Endothelial cell of umbilical vein (primary cell): Measurements from ENCODE around the gene HTT. TPM values are rescaled to one million over a fixed set of nuclear protein-coding genes. Genes with fewer than 3 reads are reported as not detected.

ENCODE experiments used
- BruUV-seq: library from RNA; stranded (reverse); fragments of 400-500 nt; replicated peaks from 2 replicates; lab custom pipeline; 2021; lab: Mats Ljungman, UMichigan
- CTCF ChIA-PET: fragments of 300-600, 350-600 bp; sonication (Branson Sonifier 250); formaldehyde crosslinking; loops from one replicate; lab custom pipeline; 2021; ENCODE audit warnings: antibody characterized with exemption, inconsistent platforms; lab: Charles Lee
- POLR2A ChIA-PET: fragments of 300-600, 350-600 bp; sonication (Branson Sonifier 250); formaldehyde crosslinking; loops from one replicate; lab custom pipeline; 2021; ENCODE audit warnings: antibody characterized with exemption, inconsistent platforms; lab: Charles Lee
- DNase-seq: peaks from one replicate; pipeline ENCODE4 v3.0.0-alpha.2; 2011; ENCODE audit warnings: low read depth, low spot score
- FAIRE-seq: peaks from 2 replicates; lab custom pipeline; 2011; peaks lifted over from hg19 to GRCh38; lab: Jason Lieb, UNC
- H2AFZ ChIP-seq: 2 replicates; pipeline ENCODE4 v1.6.0; 2012; ENCODE audit warnings: low read depth, low read length, control low read depth, inconsistent platforms
- H3K27ac ChIP-seq: 2 replicates; pipeline ENCODE4 v1.5.1; 2011; ENCODE audit warnings: low read depth, mild to moderate bottlenecking, control low read depth, low read length, moderate library complexity; ENCODE audit not compliant: insufficient read depth
- H3K27me3 ChIP-seq, 2 experiments: 2 replicates each; pipeline versions ENCODE4 v1.6.0 to v1.6.1; 2011; ENCODE audit warnings: low read length in 2 of 2, mixed read lengths in 1 of 2; ENCODE audit not compliant: control insufficient read depth in 2 of 2, insufficient read depth in 2 of 2
- H3K36me3 ChIP-seq, 2 experiments: 2 replicates in 1 of 2; 3 replicates in 1 of 2; pipeline ENCODE4 v1.5.1; 2011; ENCODE audit warnings: low read length in 2 of 2, mild to moderate bottlenecking in 1 of 2, moderate library complexity in 1 of 2; ENCODE audit not compliant: control insufficient read depth in 2 of 2, insufficient read depth in 2 of 2; ENCODE audit errors: extremely low read depth in 1 of 2
- H3K4me1 ChIP-seq: 3 replicates; pipeline ENCODE4 v1.5.1; 2011; ENCODE audit warnings: mild to moderate bottlenecking, low read length; ENCODE audit not compliant: control insufficient read depth, insufficient read depth; ENCODE audit errors: extremely low read depth
- H3K4me2 ChIP-seq: 2 replicates; pipeline ENCODE4 v1.6.1; 2011; ENCODE audit warnings: low read length, control low read depth, mixed read lengths; ENCODE audit not compliant: insufficient read depth
- H3K4me3 ChIP-seq, 3 experiments: fragments of 200-600 bp in 1 of 3; sonication (generic), shearing (Covaris generic) in 1 of 3; replicated peaks in 1 of 3; 2 replicates each; pipeline ENCODE4 v1.5.1; 2011 to 2016; ENCODE audit warnings: control low read depth in 3 of 3, low read length in 3 of 3, mild to moderate bottlenecking in 2 of 3, inconsistent platforms in 1 of 3, low read depth in 1 of 3, moderate library complexity in 1 of 3; ENCODE audit not compliant: insufficient read depth in 1 of 3
- H3K79me2 ChIP-seq: 2 replicates; pipeline ENCODE4 v1.6.0; 2012; ENCODE audit warnings: low read length, inconsistent platforms; ENCODE audit not compliant: control insufficient read depth, insufficient read depth
- H3K9ac ChIP-seq: replicated peaks from 2 replicates; pipeline ENCODE3; 2011; ENCODE audit warnings: low read length, control low read depth; ENCODE audit not compliant: insufficient read depth; ENCODE audit errors: extremely low read depth
- H3K9me1 ChIP-seq: replicated peaks from 3 replicates; pipeline ENCODE4 v1.6.0; 2011; ENCODE audit warnings: mild to moderate bottlenecking, low read length; ENCODE audit not compliant: control insufficient read depth, insufficient read depth; ENCODE audit errors: extremely low read depth
- H3K9me3 ChIP-seq: replicated peaks from 2 replicates; pipeline ENCODE4 v1.5.1; 2012; ENCODE audit warnings: low read length, inconsistent platforms; ENCODE audit not compliant: control insufficient read depth, insufficient read depth
- H4K20me1 ChIP-seq: replicated peaks from 2 replicates; pipeline ENCODE3; 2011; ENCODE audit warnings: mild to moderate bottlenecking, low read length; ENCODE audit not compliant: control insufficient read depth, insufficient read depth; ENCODE audit errors: extremely low read depth
- EZH2 ChIP-seq: IDR thresholded peaks from 2 replicates; pipeline ENCODE4 v1.6.1; 2012; ENCODE audit warnings: borderline replicate concordance, low read depth, mild to moderate bottlenecking, moderate library complexity, low read length, inconsistent platforms; ENCODE audit not compliant: severe bottlenecking
- FOS ChIP-seq: IDR thresholded peaks from 2 replicates; pipeline ENCODE4 v1.6.1; 2011; ENCODE audit warnings: mild to moderate bottlenecking, low read length, moderate library complexity, borderline replicate concordance; ENCODE audit not compliant: insufficient read depth
- GATA2 ChIP-seq: IDR thresholded peaks from 2 replicates; pipeline ENCODE4 v1.7.0; 2011; ENCODE audit warnings: low read depth, mild to moderate bottlenecking, moderate library complexity, mixed read lengths, low read length; ENCODE audit not compliant: insufficient read length, insufficient read depth
- JUN ChIP-seq: IDR thresholded peaks from 2 replicates; pipeline ENCODE4 v1.6.1; 2011; ENCODE audit warnings: borderline replicate concordance, low read depth; ENCODE audit not compliant: insufficient read length, insufficient read depth
- MYC ChIP-seq: IDR thresholded peaks from one replicate; pipeline ENCODE4 v1.6.1; 2011; ENCODE audit warnings: mild to moderate bottlenecking, low read depth, low read length
- POLR2A ChIP-seq: IDR thresholded peaks from 2 replicates; pipeline ENCODE4 v1.6.1; 2012; ENCODE audit warnings: low read depth, mild to moderate bottlenecking, control low read depth, low read length
- POLR2AphosphoS5 ChIP-seq: IDR thresholded peaks from 2 replicates; pipeline ENCODE4 v1.6.1; 2012; ENCODE audit warnings: low read depth, mild to moderate bottlenecking, control low read depth, low read length, moderate library complexity; ENCODE audit not compliant: insufficient read depth
- dilution Hi-C: fragments of 300-500 bp; cut with MboI; formaldehyde crosslinking; loops from one replicate; pipeline ENCODE4 v1.15.0; 2019; ENCODE audit warnings: low sequenced_read_pairs; ENCODE audit not compliant: extremely low pct_ligation_motif_present
- intact Hi-C: fragments of 100-400 bp; cut with micrococcal nuclease; formaldehyde crosslinking; loops from one replicate; pipeline ENCODE4 v1.10.0; 2022
- polyA plus RNA-seq, 4 experiments: library from polyadenylated mRNA; depleted of rRNA in 3 of 4; stranded (reverse) in 3 of 4; unstranded in 1 of 4; fragments of >200 nt; gene quantifications; 2 replicates each; pipeline versions ENCODE4 v1.2.1 to v1.2.3, GENCODE V29; 2011 to 2012; ENCODE audit warnings: missing spikeins in 1 of 4
- total RNA-seq: library from RNA; stranded (reverse); gene quantifications from 2 replicates; pipeline ENCODE4 v1.2.3, GENCODE V29; 2021
- TF ChIP-seq, protein P1 (sequence below): IDR thresholded peaks from 2 replicates; pipeline ENCODE4 v1.6.1; 2011; ENCODE audit not compliant: insufficient read depth, insufficient read length
- TF ChIP-seq, protein P2 (sequence below), 2 donors: IDR thresholded peaks; 1 replicate in 1 of 2; 2 replicates in 1 of 2; pipeline ENCODE4 v1.5.1; 2011; ENCODE audit warnings: low read length in 2 of 2, mild to moderate bottlenecking in 2 of 2, moderate library complexity in 2 of 2, control low read depth in 1 of 2, inconsistent platforms in 1 of 2, low read depth in 1 of 2; ENCODE audit not compliant: insufficient read depth in 1 of 2; ENCODE audit errors: extremely low read depth in 1 of 2

Gene HTT
- total and polyA plus RNA-seq, 2 donors (not counting 3 experiments of a cell fraction or from before 2014, with no cell fraction given), result 15.7 to 61.2 TPM

DNA sequence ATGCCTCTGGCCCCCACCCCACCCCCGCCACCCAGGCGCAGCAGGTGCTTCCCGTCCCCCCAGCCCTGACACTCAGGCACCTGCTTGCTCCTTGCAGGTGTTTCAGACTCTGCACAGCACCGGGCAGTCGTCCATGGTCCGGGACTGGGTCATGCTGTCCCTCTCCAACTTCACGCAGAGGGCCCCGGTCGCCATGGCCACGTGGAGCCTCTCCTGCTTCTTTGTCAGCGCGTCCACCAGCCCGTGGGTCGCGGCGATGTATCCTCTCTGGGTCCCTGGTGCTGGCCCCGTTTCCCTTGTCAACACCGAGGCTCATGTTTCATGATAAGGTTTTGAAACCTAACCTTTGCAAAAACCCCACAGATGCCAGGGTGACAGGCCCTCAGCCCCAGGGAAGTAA is 164.2 kb downstream of the HTT start:
- dilution Hi-C loops (no loop called here), intact Hi-C loops (no loop called here)
- CTCF ChIA-PET, result no interaction called here
- no peak overlapping the region for H3K27ac ChIP-seq
- H3K27me3 ChIP-seq, result no peaks in the 10 kb centered on the region
- no peaks in the 10 kb centered on the region for H3K9me3 ChIP-seq
- H3K79me2 ChIP-seq, result no peaks in the 10 kb centered on the region
- no peaks in the 10 kb centered on the region for H3K4me1 ChIP-seq
- H3K9ac ChIP-seq, result no peak overlapping the region
- FAIRE-seq, result no peak
- no peaks in the 10 kb centered on the region for H3K9me1 ChIP-seq
- peaks cover 2 to 30% of the 10 kb centered on the region in 2 experiments for H3K36me3 ChIP-seq
- no peak for DNase-seq
- POLR2A ChIA-PET, result no interaction called here
- H3K4me3 ChIP-seq, result no peak overlapping the region
- BruUV-seq, result no TSS peak
- no peak overlapping the region for H3K4me2 ChIP-seq
- no peak overlapping the region for H2AFZ ChIP-seq
- no peaks in the 10 kb centered on the region for H4K20me1 ChIP-seq
- TF ChIP-seq GATA2, result no peak
- no peak for TF ChIP-seq JUN
- TF ChIP-seq EZH2, result no peak
- TF ChIP-seq, protein P1, sequence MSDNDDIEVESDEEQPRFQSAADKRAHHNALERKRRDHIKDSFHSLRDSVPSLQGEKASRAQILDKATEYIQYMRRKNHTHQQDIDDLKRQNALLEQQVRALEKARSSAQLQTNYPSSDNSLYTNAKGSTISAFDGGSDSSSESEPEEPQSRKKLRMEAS, result no peak
- no peak for TF ChIP-seq MYC
- TF ChIP-seq, protein P2, sequence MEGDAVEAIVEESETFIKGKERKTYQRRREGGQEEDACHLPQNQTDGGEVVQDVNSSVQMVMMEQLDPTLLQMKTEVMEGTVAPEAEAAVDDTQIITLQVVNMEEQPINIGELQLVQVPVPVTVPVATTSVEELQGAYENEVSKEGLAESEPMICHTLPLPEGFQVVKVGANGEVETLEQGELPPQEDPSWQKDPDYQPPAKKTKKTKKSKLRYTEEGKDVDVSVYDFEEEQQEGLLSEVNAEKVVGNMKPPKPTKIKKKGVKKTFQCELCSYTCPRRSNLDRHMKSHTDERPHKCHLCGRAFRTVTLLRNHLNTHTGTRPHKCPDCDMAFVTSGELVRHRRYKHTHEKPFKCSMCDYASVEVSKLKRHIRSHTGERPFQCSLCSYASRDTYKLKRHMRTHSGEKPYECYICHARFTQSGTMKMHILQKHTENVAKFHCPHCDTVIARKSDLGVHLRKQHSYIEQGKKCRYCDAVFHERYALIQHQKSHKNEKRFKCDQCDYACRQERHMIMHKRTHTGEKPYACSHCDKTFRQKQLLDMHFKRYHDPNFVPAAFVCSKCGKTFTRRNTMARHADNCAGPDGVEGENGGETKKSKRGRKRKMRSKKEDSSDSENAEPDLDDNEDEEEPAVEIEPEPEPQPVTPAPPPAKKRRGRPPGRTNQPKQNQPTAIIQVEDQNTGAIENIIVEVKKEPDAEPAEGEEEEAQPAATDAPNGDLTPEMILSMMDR (IDR thresholded peaks at IDR 0.05; ENCODE audit: extremely low read depth in 1 of 2, insufficient read depth in 1 of 2, low read depth in 1 of 2, low read length in 2 of 2), result no peak
- TF ChIP-seq FOS, result no peak
- no peak for TF ChIP-seq POLR2AphosphoS5
- no peak for TF ChIP-seq POLR2A
